Epithelial cell of esophagus (primary cell): ENCODE data around the gene LYRM4.

Experiments
- DNase-seq: peaks from one replicate; pipeline ENCODE4 v3.0.0; 2010; ENCODE audit warnings: low read depth
- H3K4me3 ChIP-seq: 2 replicates; pipeline ENCODE4 v1.5.1; 2011; ENCODE audit warnings: mild to moderate bottlenecking, low read length, control low read depth
- CTCF ChIP-seq: IDR thresholded peaks from 2 replicates; pipeline ENCODE4 v1.5.1; 2011; ENCODE audit warnings: low read depth, mild to moderate bottlenecking, low read length, control low read depth, inconsistent platforms; ENCODE audit not compliant: insufficient read depth; ENCODE audit errors: missing control alignments

LYRM4 gene

GRCh38 chr6:5211492-5211891, 49.3 kb downstream of the LYRM4 start:
- no peak overlapping the region for H3K4me3 ChIP-seq
- no peak for TF ChIP-seq CTCF
- no peak for DNase-seq

GRCh38 chr6:5208471-5208971, 52.2 kb downstream of the LYRM4 start:
- no peak for TF ChIP-seq CTCF
- no peak overlapping the region for H3K4me3 ChIP-seq
- no peak for DNase-seq

GRCh38 chr6:5208057-5208456, 52.7 kb downstream of the LYRM4 start:
- no peak for TF ChIP-seq CTCF
- no peak for DNase-seq
- H3K4me3 ChIP-seq = no peak overlapping the region

- no peak for TF ChIP-seq CTCF
- no peak for DNase-seq
- no peak overlapping the region for H3K4me3 ChIP-seq
These were observed 53.7 kb downstream of the LYRM4 start for GRCh38 chr6:5206920-5207561.

GRCh38 chr6:5205877-5206850, 54.6 kb downstream of the LYRM4 start:
- no peak for TF ChIP-seq CTCF
- DNase-seq = peak; percentile 79
- H3K4me3 ChIP-seq = no peak overlapping the region

GRCh38 chr6:5205035-5205507, 55.7 kb downstream of the LYRM4 start:
- DNase-seq = no peak
- TF ChIP-seq CTCF = no peak
- H3K4me3 ChIP-seq = no peak overlapping the region
